Measurements from ENCODE around the gene TMEM235.
"Not testable (repeated sequence)": the region's sequence is repeated elsewhere in the genome, so short reads cannot be mapped to it uniquely, and the experiment has no call there.

TMEM235 gene

DNA sequence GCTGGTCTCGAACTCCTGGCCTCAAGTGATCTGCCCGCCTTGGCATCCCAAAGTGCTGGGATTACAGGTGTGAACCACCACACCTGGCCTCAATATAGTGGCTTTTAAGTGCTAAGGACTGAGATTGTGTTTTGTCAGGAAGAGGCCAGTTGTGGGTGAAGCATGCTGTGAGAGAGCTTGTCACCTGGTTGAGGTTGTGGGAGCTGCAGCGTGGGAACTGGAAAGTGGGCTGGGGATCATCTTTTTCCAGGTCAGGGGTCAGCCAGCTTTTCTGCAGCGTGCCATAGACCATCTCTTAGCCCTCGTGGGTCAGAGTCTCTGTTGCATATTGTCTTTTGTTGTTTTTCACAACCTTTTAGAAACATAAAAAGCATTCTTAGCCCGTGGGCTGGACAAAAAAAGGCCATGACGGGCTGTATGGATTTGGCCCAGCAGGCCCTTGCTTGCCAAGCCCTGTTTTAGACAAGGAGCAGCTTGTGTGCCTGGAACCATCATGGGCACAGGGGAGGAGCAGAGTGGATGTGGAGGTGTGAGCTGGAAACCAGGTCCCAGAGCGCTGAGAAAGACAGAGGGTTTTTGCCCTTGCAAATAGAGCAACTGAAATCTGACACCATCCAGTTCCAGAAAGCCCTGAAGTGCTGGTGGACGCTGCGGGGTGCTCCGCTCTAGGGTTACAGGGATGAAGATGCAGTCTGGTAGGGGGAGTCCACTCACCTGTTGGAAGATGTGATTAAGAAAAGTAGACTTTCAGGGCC is 11.9 kb upstream of the TMEM235 start:
- no peak for DNase-seq

DNA sequence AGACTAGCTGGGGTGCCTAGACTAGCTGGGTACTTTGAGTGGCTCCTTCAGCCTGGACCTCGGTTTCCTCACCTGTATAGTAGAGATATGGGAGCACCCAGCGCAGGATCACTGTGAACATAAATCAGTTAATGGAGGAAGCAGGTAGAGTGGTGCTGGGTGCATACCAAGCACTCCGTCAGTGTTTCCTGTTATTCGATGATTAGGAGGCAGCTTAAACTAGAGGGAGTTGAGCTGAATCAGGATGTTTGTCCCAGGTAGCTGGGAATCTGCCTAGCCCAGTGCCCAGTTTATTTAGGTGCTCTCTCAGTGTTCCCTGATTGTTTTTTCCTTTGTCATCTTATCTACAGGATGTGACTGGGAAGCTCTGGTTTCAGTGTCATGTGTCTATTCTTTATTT is 8.4 kb upstream of the TMEM235 start:
- DNase-seq: no peak

DNA sequence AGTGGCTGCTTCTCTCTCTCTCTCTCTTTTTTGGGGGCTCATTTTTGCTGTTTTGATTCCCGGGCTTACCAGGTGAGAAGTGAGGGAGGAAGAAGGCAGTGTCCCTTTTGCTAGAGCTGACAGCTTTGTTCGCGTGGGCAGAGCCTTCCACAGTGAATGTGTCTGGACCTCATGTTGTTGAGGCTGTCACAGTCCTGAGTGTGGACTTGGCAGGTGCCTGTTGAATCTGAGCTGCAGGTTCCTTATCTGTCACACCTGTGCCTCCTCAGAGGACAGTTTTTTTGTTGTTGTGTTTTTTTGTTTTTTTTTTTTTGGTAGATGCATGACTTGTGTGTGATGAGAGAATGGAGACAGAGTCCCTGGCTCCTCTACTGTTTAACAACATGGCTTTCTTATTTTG is 7.7 kb upstream of the TMEM235 start:
- no peak for DNase-seq

DNA sequence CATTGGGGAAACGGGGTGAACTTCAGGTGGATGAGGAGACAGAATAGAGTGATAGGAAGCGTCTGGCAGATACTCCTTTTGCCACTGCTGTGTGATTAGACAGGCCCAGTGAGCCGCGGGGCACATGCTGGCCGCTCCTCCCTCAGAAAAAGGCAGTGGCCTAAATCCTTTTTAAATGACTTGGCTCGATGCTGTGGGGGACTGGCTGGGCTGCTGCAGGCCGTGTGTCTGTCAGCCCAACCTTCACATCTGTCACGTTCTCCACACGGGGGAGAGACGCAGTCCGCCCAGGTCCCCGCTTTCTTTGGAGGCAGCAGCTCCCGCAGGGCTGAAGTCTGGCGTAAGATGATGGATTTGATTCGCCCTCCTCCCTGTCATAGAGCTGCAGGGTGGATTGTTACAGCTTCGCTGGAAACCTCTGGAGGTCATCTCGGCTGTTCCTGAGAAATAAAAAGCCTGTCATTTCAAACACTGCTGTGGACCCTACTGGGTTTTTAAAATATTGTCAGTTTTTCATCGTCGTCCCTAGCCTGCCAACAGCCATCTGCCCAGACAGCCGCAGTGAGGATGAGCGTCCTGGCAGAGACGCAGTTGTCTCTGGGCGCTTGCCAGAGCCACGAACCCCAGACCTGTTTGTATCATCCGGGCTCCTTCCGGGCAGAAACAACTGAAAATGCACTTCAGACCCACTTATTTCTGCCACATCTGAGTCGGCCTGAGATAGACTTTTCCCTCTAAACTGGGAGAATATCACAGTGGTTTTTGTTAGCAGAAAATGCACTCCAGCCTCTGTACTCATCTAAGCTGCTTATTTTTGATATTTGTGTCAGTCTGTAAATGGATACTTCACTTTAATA is 7.0 kb upstream of the TMEM235 start:
- DNase-seq: no peak

DNA sequence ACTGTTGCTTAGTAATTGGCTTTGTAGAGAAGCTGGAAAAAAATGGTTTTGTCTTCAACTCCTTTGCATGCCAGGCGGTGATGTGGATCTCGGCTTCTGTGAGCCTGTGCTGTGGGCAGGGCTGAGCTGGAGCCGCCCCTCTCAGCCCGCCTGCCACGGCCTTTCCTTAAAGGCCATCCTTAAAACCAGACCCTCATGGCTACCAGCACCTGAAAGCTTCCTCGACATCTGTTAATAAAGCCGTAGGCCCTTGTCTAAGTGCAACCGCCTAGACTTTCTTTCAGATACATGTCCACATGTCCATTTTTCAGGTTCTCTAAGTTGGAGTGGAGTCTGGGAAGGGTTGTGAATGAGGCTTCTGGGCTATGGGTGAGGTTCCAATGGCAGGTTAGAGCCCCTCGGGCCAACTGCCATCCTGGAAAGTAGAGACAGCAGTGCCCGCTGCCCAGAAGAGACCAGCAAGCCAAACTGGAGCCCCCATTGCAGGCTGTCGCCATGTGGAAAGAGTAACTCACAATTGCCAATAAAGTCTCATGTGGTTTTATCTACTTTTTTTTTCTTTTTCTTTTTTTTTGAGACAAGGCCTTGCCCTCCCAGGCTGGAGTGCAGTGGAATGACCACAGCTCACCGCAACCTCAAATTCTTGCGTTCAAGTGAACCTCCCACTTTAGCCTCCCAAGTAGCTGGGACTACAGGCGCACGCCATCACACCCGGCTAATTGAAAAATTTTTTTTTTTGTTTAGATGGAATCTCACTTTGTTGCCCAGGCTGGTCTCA is 6.2 kb upstream of the TMEM235 start:
- DNase-seq: no peak

DNA sequence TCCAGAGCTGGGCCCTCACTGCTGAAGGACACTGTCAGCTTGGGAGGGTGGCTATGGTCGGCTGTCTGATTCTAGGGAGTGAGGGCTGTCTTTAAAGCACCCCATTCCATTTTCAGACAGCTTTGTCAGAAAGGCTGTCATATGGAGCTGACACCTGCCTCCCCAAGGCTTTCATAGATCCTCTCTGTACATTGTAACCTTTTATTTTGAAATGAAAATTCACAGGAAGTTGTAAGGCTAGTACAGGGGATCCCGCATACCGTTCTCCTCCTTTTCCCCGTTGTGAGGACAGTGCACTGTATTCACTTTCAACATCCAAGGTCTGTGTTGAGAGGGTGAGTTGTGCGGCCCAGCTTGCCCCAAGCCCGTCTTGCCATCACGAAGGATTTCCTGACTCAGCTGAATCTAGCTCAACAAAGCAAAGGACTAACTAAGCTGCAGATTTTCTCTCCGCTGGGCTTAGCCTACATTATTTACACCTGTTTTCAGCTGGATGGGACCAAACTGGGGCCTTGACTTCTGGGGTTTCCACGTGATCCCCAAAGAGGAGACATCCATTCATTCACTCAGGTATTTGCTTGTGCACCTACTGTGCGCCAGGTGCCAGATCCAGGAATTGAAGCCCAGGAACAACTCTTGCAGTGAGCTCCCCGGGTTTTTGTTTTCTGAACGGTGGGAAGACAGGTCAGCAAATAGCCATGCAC is 5.2 kb upstream of the TMEM235 start:
- DNase-seq: no peak

DNA sequence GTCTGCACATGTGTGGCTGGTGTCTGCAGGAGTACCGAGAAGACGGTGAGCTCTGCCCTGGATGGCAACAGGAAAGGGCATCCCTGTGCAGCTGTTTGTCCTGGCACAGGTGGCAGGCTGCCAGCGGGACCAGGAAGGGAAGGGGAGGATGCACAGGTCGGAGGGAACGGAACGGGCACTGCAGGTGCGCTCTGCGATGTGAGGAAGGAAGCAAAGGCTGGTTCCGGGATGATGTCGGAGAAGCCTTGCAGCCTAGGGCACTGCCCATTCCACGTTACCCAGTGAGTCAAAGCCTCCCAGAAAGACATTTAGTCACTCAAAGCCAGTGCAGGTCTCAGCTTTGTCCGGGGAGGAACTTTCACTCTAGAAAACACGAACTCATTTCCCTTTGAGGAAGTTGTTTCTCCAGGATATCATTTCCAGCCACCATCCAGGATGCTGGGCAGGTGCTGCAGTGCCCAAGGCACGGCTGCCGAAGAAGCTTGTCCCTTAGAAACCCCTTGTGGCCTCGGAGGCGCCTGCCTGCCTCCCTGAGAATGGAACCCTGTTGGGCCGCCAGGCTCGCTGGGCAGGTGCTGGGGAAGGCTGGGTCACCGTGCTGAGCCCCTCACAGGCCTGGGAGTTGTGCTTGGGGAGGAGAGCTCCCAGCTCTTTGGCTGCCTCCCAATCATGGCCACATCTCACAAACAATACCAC is 4.5 kb upstream of the TMEM235 start:
- DNase-seq: no peak

DNA sequence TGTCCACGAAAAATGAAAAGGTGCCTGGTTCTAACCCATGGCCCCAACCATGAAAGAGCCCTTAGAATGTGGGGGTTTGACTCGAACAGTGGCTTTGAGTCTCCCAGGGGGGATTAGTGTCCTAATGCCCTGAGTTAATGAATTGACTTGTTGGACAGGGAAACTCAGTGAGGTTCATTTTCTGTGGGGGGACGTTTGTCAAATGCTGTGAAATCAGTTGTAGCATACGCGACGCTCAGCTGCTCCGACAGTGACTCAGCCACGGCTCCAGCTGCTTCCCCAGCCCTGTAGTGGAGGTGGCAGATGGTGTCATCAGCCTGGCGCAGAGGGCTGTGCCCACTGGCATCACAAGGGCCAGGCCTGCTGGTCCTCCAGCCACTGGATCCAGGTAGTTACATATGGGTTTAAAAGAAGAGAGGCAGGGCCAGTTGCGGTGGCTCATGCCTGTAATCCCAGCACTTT is 3.9 kb upstream of the TMEM235 start:
- DNase-seq: no peak

DNA sequence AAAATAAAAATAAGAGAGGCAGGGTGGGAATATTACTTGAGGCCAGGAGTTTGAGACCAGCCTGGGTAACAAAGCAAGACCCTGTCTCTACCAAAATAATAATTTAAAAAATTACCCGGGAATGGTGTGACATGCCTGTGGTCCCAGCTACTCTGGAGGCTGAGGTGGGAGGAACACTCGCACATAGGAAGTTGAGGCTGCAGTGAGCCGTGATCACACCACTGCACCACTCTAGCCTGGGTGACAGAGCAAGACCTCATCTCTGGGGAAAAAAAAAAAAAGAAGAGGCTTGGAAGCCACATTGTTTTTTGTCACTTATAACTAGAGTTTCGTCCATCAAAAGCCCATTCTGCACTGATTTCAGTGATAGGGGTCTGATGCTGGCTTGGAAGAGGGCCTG is 3.3 kb upstream of the TMEM235 start:
- DNase-seq: no peak

DNA sequence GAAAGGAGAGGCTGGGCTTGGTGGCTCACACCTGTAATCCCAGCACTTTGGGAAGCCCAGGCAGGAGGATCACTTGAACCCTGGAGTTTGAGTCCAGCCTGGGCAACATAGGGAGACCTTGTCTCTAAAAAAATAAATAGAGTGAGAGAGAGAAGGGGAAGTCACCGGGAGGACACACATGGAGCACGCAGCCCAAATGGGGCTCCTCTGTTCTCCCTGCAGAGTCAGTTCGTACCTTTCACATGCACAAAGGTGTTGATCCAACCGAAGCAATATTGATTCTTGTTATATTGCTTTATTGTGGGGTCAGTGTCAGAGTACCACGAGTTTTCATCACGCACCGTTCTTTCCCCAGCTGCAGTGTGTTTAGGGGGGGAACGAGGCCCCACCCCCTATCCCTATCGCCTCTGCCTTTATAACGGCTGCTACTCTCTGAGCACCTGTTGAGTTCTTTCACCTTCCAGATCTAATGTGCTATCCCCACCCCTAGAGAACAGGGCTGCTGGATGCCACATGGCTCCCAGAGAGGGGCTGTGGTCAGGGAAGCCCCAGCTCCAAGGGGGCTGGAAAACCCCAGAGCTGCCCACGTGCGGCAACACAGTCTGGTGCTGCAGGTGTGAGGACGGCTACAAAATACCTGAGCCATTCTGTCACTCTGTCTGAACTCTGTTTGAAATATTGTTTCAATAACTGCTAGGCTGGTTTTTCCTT is 1.0 kb upstream of the TMEM235 start:
- DNase-seq: no peak

DNA sequence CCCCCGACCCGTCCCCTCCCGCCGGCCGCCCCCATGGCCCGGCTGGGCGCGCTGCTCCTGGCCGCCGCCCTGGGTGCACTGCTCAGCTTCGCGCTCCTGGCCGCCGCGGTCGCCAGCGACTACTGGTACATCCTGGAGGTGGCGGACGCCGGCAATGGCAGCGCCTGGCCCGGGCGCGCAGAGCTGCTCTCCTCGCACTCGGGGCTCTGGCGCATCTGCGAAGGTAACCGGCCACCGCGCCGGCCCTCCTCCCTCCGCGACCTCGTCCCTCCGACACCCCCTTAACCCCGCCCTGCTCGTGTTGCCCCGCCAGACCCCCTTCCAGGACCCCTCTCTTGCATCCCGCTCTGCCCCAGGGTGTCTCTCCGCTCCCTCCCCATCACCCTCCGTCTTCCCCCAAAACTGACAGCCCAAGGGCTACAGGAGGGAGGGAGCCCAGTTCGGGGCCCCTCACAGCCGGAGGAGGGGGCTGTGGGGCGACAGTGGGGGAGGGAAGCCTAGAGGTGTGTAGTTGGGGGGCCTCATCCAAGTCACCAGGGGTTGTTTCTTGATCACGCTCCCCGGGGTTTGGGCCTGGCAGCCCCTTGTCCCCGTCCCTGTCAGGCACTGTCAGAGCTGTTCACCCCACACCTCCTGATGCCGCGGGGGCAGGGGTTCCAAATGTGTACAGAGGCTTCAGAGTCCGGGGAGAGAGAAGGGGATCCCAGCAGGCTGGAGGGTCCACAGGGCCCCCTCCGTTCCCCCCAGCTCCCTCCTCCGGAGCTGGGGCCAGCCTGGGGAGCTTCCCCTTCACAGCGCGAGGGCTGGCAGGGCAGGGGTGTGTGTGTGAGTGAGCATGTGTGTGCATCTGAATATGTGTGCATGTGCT is 794 bp downstream of the TMEM235 start:
- DNase-seq: peak in 1 of 4 experiments; percentile 37

DNA sequence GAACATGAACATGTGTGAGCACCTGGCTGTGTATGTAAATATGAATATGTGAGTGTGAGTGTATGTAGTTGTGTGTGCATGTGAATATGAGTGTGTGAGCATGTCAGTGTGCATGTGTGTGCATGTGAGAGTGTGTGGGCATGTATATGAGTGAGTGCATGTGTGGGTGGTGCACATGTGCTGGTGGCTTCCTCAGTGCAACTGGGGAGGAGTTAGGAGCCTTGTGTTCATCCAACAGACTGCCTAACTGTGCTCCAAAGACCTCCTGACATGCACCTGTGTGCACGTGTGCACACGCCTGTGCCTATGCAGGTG is 1.4 kb downstream of the TMEM235 start:
- DNase-seq: no peak

DNA sequence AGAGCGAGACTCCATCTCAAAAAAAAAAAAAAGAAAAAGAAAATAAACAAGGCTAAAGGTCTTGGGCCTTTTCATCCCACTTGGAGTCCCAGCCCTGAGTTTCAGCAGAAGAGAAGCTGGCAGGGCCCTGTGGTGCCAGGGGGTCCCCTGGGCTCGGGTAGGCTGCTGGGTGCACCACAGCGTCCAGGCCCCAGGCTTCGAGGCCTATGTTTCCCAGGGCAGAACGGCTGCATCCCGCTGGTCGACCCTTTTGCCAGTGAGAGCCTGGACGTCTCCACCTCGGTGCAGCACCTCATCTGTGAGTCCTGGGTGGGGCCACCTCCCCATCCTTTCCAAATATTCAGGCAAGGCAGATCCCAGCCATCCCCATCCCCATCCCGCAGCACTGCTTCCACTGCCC is 2.2 kb downstream of the TMEM235 start:
- DNase-seq: no peak

DNA sequence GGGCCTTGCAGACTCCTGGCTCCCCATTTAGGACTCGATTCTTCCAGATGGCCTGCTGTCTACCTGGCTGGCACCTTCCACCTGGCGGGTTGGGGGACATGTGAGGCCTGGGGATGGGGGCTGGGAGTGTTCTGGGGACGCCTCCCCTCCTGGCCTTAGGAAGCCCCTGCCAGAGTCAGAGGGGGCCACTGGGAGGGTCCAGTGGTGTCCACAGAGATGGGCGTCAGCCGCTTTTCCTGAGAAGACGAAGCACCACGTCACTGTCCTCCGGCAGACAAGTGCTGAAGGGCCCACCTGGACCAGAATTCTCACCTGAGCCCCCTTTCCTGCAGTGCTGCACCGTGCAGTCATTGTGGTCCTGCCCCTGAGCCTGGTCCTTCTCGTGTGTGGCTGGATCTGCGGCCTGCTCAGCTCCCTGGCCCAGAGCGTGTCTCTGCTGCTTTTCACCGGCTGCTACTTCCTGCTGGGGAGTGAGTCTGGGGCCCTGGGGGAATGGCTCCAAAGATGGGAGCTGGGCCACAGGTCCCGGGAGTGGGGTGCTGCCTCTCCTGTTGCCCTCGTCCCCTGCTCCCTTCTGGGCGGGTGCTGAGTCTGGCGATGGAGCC is 2.9 kb downstream of the TMEM235 start:
- no peak for DNase-seq

DNA sequence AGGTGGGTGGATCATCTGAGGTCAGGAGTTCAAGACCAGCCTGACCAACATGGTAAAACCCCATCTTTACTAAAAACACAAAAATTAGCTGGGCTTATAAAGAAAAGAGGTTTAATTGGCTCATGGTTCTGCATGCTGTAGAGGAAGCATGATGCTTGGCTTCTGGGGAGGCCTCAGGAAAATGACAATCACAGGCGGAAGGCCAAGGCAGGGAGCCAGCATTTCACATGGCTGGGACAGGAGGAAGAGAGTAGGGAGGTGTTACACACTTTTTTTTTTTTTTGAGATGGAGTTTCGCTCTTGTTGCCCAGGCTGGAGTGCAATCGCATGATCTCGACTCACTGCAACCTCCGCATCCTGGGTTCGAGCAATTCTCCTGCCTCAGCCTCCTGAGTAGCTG is 3.6 kb downstream of the TMEM235 start:
- DNase-seq: not testable (repeated sequence)

DNA sequence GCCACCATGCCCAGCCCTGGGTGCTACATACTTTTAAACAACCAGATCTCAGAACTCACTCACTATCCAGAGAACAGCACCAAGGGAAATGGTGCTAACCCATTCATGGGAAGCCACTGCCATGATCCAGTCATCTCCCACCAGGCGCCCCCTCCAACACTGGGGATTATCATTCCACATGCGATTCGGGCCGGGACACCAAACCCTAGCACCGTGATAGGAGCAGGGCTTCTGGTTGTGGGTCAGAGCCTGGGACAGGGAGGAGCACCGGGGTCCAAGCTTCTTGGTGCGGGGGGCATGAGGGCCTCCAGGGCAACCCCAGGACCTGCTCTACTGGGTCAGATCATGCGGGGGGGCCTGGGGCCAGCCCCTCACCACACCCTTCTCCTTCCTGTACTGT is 4.5 kb downstream of the TMEM235 start:
- DNase-seq: no peak

DNA sequence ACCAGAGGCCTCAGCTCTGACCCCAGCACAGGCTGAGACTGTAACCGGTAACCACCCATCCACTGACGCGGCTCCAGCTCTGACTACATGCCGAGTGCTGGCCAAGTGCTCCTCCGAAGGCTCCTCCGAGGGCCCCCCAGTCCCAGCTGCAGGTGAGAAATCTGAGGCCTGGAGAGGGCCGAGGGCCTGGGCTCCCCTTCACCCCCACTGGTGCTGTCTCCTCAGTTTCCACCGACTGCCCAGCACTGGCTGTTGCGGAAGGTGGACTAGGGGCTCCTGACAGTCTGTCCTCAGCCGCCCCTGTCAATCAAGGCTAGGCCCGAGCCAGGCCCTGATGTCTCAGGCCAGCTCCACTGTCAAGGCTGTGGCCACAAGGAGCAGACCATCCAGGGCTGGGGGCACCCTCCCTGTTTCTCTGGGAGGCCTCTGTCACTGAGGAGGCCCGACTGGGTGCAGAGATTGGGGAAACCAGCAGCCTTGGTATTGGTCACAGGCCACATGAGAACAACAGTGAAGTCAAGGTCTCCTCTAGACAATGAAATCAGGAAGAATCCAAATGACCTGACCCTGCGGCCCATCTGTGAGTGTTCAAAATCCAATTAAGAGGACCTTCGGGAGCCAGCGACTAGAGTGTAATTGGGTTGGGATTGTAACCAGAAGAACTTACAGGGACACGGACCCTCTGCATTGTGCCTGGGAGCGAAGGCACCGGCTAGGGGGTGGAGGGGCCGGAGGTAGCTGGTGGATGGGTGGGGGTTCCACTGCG is 5.1 kb downstream of the TMEM235 start:
- DNase-seq: no peak

DNA sequence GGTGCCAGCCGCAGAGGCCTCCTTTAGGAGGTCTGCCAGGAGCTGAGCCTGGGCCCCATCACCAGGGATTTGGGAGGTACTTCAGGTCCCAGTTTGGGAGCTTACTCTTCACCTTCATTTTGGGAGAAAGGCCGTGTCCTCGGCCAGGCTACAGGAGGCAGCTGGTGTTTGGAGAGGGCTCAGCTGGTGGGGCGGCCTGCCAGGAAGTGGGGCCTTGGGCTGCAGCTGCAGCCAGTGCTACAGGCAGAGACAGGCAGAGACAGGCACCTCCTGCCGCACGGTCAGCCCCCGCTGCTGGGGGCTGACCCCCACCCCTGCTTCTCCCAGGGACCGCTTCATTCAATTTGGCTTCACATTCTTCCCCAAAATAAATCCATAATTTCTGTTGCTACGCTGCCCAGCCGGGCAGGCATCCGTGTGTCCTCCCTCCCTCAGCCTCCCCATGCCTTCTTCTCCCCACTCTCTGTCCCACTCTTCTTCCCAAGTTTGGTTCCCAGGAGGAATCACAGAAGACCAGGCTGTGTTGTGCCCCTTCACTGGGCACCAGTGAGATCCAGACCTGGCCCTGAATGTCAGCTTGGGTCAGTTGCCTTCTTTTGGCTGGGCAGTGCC is 6.1 kb downstream of the TMEM235 start:
- no peak for DNase-seq
